Body of pancreas (tissue), 4 donors: Measurements from ENCODE around the gene NR3C1. TPM values are rescaled to one million over a fixed set of nuclear protein-coding genes. Genes with fewer than 3 reads are reported as not detected.

Source experiments
- ATAC-seq: fragments of 150-250 bp; one replicate; pipeline ENCODE4 v1.9.1; 2016
- DNase-seq, 4 donors: peaks; one replicate each; pipeline ENCODE4 v3.0.0-alpha.2; 2019
- H3K27ac ChIP-seq, 4 donors: fragments of 200-600 bp; sonication (generic); 1 replicate in 3 of 4; 2 replicates in 1 of 4; pipeline versions ENCODE4 v1.5.1 to v1.6.1; 2016 to 2019; ENCODE audit warnings: mild to moderate bottlenecking in 1 of 4, mixed read lengths in 1 of 4, moderate library complexity in 1 of 4
- H3K27me3 ChIP-seq, 2 donors: fragments of 200-600 bp; sonication (generic); one replicate each; pipeline ENCODE4 v1.6.0; 2016; ENCODE audit warnings: mild to moderate bottlenecking in 1 of 2
- H3K36me3 ChIP-seq, 2 donors: fragments of 200-600 bp; sonication (generic); replicated peaks in 1 of 2; 2 replicates each; pipeline ENCODE4 v1.5.1; 2016; ENCODE audit warnings: low read depth in 2 of 2; ENCODE audit not compliant: insufficient read depth in 1 of 2
- H3K4me1 ChIP-seq: fragments of 200-600 bp; sonication (generic); one replicate; pipeline ENCODE4 v1.6.0; 2016
- H3K4me3 ChIP-seq, 2 donors: fragments of 200-600 bp; sonication (generic); 1 replicate in 1 of 2; 2 replicates in 1 of 2; pipeline ENCODE4 v1.5.1; 2016 to 2019
- H3K9me3 ChIP-seq, 3 donors: fragments of 200-600 bp; sonication (generic); 1 replicate in 2 of 3; 2 replicates in 1 of 3; pipeline ENCODE4 v1.5.1; 2016
- POLR2A ChIP-seq, 3 donors: fragments of 450-650 bp; IDR thresholded peaks; one replicate each; pipeline ENCODE4 v1.6.1; 2016; ENCODE audit warnings: antibody characterized with exemption in 3 of 3, mild to moderate bottlenecking in 2 of 3
- WGBS, 2 donors: methylation state at CpG; one replicate each; pipeline ENCODE4 v1.1.5; 2017; 5-methylcytosine and 5-hydroxymethylcytosine counted together
- intact Hi-C: fragments of 100-400 bp; cut with DNase I; formaldehyde crosslinking; loops from one replicate; pipeline ENCODE4 v1.15.1; 2023
- total RNA-seq, 2 donors: library from RNA; depleted of rRNA; stranded (reverse); fragments of >200 nt; gene quantifications; one replicate each; pipeline ENCODE4 v1.1.0, GENCODE V29; 2016
- TF ChIP-seq, protein P1 (sequence below), 7 experiments: fragments of 450-650 bp in 4 of 7; fragments of 200-600 bp in 3 of 7; sonication (generic) in 3 of 7; IDR thresholded peaks; one replicate each; pipeline ENCODE4 v1.5.1; 2016 to 2019; ENCODE audit warnings: antibody characterized with exemption in 7 of 7

NR3C1 gene
- total RNA-seq, 2 donors from 2014 or later: 18.5 to 25.2 TPM

DNA sequence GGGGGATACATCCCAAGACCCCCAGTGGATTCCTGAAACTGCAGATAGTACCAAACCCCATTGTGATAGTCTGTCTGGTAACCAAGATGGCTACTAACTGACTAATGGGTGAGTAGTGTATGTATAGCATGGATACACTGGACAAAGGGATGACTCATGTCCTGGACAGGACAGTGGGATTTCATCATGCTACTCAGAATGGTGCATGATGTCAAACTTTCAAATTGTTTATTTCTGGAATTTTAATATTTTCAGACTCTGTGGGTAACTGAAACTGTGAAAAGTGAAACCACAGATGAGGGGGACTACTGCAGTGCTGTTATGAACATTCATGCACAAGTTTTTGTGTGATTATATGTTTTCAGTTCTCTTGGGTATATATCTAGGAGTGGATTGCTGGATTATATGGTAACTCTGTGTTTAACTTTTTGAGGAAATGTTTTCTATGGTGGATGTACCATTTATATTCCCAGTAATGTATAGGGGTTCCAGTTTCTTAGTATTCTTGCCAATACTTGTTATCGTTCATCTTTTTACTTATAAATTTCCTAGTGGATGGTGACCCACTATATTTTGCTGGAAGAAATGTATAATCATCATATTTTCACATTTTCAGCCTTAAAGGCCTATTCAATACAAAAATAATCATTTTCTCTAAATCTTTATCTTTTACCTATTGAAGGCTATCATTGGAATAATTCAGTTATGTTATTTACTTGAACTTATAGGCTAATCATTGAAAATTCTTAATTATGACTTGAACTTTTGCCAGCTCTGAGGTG, 140.9 kb downstream of the NR3C1 start:
- H3K4me3 ChIP-seq: no peak overlapping the region
- ATAC-seq (no peak), DNase-seq (no peak)
- intact Hi-C loops: no loop called here
- H3K9me3 ChIP-seq: no peaks in the 10 kb centered on the region
- TF ChIP-seq, protein P1, sequence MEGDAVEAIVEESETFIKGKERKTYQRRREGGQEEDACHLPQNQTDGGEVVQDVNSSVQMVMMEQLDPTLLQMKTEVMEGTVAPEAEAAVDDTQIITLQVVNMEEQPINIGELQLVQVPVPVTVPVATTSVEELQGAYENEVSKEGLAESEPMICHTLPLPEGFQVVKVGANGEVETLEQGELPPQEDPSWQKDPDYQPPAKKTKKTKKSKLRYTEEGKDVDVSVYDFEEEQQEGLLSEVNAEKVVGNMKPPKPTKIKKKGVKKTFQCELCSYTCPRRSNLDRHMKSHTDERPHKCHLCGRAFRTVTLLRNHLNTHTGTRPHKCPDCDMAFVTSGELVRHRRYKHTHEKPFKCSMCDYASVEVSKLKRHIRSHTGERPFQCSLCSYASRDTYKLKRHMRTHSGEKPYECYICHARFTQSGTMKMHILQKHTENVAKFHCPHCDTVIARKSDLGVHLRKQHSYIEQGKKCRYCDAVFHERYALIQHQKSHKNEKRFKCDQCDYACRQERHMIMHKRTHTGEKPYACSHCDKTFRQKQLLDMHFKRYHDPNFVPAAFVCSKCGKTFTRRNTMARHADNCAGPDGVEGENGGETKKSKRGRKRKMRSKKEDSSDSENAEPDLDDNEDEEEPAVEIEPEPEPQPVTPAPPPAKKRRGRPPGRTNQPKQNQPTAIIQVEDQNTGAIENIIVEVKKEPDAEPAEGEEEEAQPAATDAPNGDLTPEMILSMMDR (IDR thresholded peaks at IDR 0.05): no peak
- TF ChIP-seq POLR2A (IDR thresholded peaks at IDR 0.05): no peak
- no peaks in the 10 kb centered on the region for H3K27me3 ChIP-seq
- H3K36me3 ChIP-seq: no peaks in the 10 kb centered on the region
- 91 to 97% methylated on average over 1 of the region's 1 CpG for WGBS, 2 donors
- H3K4me1 ChIP-seq: no peaks in the 10 kb centered on the region
- no peak overlapping the region for H3K27ac ChIP-seq

DNA sequence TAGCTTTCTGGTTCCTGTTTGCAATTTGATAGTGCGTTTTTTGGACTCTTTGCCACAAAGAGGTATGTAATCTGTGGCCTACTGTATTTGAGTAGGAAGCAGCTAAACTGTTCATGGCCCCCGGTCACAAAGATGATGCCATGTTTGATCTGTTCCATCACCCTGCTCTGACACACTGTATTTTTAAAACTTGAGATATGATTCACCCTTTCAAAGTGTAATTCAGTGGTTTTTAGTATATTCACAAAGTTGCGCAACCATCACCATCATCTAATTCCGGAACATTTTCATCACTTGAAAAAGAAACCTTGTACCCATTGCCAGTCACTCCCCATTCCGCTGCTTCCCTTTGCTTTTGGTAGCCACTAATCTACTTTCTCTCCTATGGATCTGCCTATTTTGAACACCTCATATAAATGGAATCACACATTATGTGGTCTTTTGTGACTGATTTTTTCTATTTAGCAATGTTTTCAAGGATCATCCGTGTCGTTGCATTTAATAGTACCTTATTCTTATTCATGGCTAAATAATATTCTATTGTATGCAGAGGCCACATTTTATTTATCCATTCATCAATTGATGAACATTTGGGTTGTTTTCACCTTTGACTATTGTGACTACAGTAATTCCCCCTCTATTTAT, 141.6 kb downstream of the NR3C1 start:
- H3K27me3 ChIP-seq: no peaks in the 10 kb centered on the region
- 87 to 92% methylated on average over 7 of the region's 7 CpGs for WGBS, 2 donors
- H3K4me1 ChIP-seq: no peaks in the 10 kb centered on the region
- no peak overlapping the region for H3K27ac ChIP-seq
- H3K9me3 ChIP-seq: no peaks in the 10 kb centered on the region
- ATAC-seq: no peak
- TF ChIP-seq, protein P1 (IDR thresholded peaks at IDR 0.05): no peak
- TF ChIP-seq POLR2A (IDR thresholded peaks at IDR 0.05): no peak
- no peak overlapping the region for H3K4me3 ChIP-seq
- intact Hi-C loops: no loop called here
- DNase-seq: peak in 1 of 4 donors; percentile 6
- H3K36me3 ChIP-seq: no peaks in the 10 kb centered on the region

DNA sequence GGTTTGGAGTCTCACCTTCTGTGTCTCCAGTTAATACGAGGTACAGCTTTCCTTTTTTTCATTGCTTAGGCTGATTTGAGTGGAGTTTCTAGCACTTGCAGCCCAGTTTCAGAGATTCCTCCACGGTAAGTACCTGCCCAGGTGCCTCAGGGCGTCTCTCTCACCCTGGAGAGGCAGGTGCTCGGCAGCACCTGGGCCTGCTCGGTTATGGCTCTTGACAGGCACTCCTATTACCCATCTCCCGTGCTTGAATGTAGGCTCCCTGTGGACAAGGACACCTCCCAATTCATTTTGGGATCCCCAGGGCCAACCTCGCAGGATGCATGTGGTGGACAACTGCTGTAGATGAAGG, 144.3 kb downstream of the NR3C1 start:
- H3K27me3 ChIP-seq: no peaks in the 10 kb centered on the region
- H3K4me1 ChIP-seq: no peaks in the 10 kb centered on the region
- DNase-seq (no peak), ATAC-seq (no peak)
- no peak overlapping the region for H3K27ac ChIP-seq
- no peak for TF ChIP-seq POLR2A (IDR thresholded peaks at IDR 0.05)
- TF ChIP-seq, protein P1 (IDR thresholded peaks at IDR 0.05): no peak
- no peak overlapping the region for H3K4me3 ChIP-seq
- intact Hi-C loops: no loop called here
- H3K36me3 ChIP-seq: no peaks in the 10 kb centered on the region
- H3K9me3 ChIP-seq: no peaks in the 10 kb centered on the region
- WGBS, 2 donors: 87 to 94% methylated on average over 7 of the region's 7 CpGs

DNA sequence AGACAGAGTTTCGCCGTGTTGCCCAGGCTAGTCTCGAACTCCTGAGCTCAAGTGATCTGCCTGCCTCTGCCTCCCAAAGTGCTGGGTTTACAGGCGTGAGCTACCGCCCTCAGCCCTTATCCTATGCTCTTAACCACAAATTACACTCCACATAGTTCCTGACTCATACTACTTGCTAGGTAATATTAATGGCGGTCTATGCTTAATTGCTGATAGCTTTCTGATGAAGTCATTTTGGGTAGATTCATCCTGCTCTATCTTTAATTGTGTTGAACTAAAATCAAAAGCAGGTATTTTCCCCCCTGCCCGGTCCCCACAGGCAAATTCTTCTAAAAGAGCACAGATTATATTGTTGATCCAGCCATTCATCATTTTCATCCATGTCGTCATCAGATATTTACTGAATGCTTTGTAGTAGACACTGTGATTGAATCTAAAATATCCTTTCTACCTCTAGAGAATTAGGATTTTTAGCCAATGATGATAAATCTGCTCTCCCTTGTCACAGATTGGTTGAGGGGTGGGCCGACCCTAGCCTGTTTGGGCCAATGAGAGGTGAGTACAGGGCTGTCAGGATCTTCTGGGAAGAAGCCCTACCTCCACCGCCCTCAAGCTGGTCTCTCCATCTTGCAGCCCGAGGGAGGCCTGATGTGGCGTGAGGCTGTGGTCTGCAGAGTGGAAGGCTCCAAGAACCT, 144.8 kb downstream of the NR3C1 start:
- Histone ChIP-seq H3K27ac (no peak overlapping the region), H3K9me3 (no peaks in the 10 kb centered on the region), H3K36me3 (no peaks in the 10 kb centered on the region), H3K4me3 (no peak overlapping the region), H3K27me3 (no peaks in the 10 kb centered on the region), H3K4me1 (no peaks in the 10 kb centered on the region)
- intact Hi-C loops: no loop called here
- ATAC-seq (no peak), DNase-seq (no peak)
- no peak for TF ChIP-seq POLR2A (IDR thresholded peaks at IDR 0.05)
- TF ChIP-seq, protein P1 (IDR thresholded peaks at IDR 0.05): no peak
- WGBS, 2 donors: 89 to 90% methylated on average over 12 of the region's 12 CpGs
